Measurements from ENCODE around the gene TAOK1. TPM values are rescaled to one million over a fixed set of nuclear protein-coding genes. Genes with fewer than 3 reads are reported as not detected.
"Not testable (repeated sequence)": the region's sequence is repeated elsewhere in the genome, so short reads cannot be mapped to it uniquely, and the experiment has no call there.

TAOK1 gene
- total and polyA plus RNA-seq, 9 of the 15 experiments (the other 6 are each of a cell fraction or from before 2014, with no cell fraction given), result 3.2 to 33.1 (median 16.5) TPM

- H3K27me3 ChIP-seq (ENCODE audit: control insufficient read depth in 2 of 2, insufficient read depth in 2 of 2, low read length in 2 of 2); H3K4me3 ChIP-seq; DNase-seq (ENCODE audit: extremely low read depth in 1 of 4, low spot score in 3 of 4); in situ Hi-C loops (cut with MboI); FAIRE-seq; H3K9me1 ChIP-seq (ENCODE audit: control insufficient read depth, insufficient read depth, low read length); H3K4me1 ChIP-seq (replicated peaks in 1 of 2; ENCODE audit: control insufficient read depth in 2 of 2, insufficient read depth in 2 of 2, low read length in 2 of 2); BruUV-seq (replicated peaks); H4K20me1 ChIP-seq (replicated peaks; ENCODE audit: control insufficient read depth, insufficient read depth, low read length); H2AFZ ChIP-seq (ENCODE audit: low read depth, low read length); CTCF ChIA-PET (ENCODE audit: low intra/inter-chr PET ratio); ATAC-seq; H3K9ac ChIP-seq (ENCODE audit: insufficient read depth in 1 of 2, low read depth in 2 of 2, low read length in 2 of 2); H3K79me2 ChIP-seq (ENCODE audit: control insufficient read depth, insufficient read depth, low read length); H3K27ac ChIP-seq (ENCODE audit: extremely low read depth, low read depth, low read length); intact Hi-C loops (cut with micrococcal nuclease); H3K4me2 ChIP-seq (ENCODE audit: insufficient read depth, low read length); H3K9me3 ChIP-seq (replicated peaks; ENCODE audit: control insufficient read depth, insufficient read depth, low read depth, low read length): not testable (repeated sequence)
- POLR2A ChIA-PET, result interaction anchor here (0.6 to 0.8 kb wide), 2 partner anchors 21 to 43 kb away, joined by 3 read pairs; no protein-coding TSS in a partner anchor
- 92% methylated on average over 7 of the region's 7 CpGs for WGBS (ENCODE audit: insufficient coverage, low coverage, missing lambda C conversion rate)
- H3K36me3 ChIP-seq (ENCODE audit: control insufficient read depth, insufficient read depth, low read length), result peaks cover 46% of the 10 kb centered on the region; the same call in 1 of the 3 replicates
Measured at GRCh38 chr17:29480249-29480928, 90.2 kb downstream of the TAOK1 start.

- in situ Hi-C loops (cut with MboI), result no loop called here
- DNase-seq (ENCODE audit: extremely low read depth in 1 of 4, low spot score in 3 of 4), result no peak
- POLR2A ChIA-PET, result interaction anchor here (1.2 kb wide), 1 partner anchor 10 kb away, joined by 3 read pairs; no protein-coding TSS in a partner anchor
- TF ChIP-seq ZNF224 (CRISPR knock-in tag; IDR thresholded peaks at IDR 0.05) (no peak), CREBBP (IDR thresholded peaks at IDR 0.05; ENCODE audit: low read depth, low read length) (no peak), PHF20 (IDR thresholded peaks at IDR 0.05; ENCODE audit: partially characterized antibody) (no peak), ZNF780A (CRISPR knock-in tag; IDR thresholded peaks at IDR 0.05) (no peak), CBFA2T2 (conservative IDR thresholded peaks at IDR 0.05) (no peak), ZNF778 (CRISPR knock-in tag; IDR thresholded peaks at IDR 0.05) (no peak), ZNF24 (IDR thresholded peaks at IDR 0.05) (no peak), ZC3H11A (IDR thresholded peaks at IDR 0.05; ENCODE audit: low read depth, low read length) (no peak), ZNF398 (CRISPR knock-in tag; IDR thresholded peaks at IDR 0.05) (no peak)
- TF ChIP-seq, protein P1, sequence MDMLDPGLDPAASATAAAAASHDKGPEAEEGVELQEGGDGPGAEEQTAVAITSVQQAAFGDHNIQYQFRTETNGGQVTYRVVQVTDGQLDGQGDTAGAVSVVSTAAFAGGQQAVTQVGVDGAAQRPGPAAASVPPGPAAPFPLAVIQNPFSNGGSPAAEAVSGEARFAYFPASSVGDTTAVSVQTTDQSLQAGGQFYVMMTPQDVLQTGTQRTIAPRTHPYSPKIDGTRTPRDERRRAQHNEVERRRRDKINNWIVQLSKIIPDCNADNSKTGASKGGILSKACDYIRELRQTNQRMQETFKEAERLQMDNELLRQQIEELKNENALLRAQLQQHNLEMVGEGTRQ (CRISPR knock-in tag; IDR thresholded peaks at IDR 0.05), result no peak
Measured at GRCh38 chr17:29483503-29483902, 93.3 kb downstream of the TAOK1 start.

More at GRCh38 chr17:29483503-29483902, 93.3 kb downstream of the TAOK1 start:
- no peak for FAIRE-seq
- Histone ChIP-seq H3K27me3 (ENCODE audit: control insufficient read depth in 2 of 2, insufficient read depth in 2 of 2, low read length in 2 of 2) (no peaks in the 10 kb centered on the region), H3K4me2 (ENCODE audit: insufficient read depth, low read length) (no peak overlapping the region), H3K27ac (ENCODE audit: extremely low read depth, low read depth, low read length) (no peak overlapping the region), H3K4me1 (replicated peaks in 1 of 2; ENCODE audit: control insufficient read depth in 2 of 2, insufficient read depth in 2 of 2, low read length in 2 of 2) (no peaks in the 10 kb centered on the region), H4K20me1 (replicated peaks; ENCODE audit: control insufficient read depth, insufficient read depth, low read length) (no peaks in the 10 kb centered on the region), H3K79me2 (ENCODE audit: control insufficient read depth, insufficient read depth, low read length) (no peaks in the 10 kb centered on the region), H3K9me3 (replicated peaks; ENCODE audit: control insufficient read depth, insufficient read depth, low read depth, low read length) (no peaks in the 10 kb centered on the region), H3K4me3 (no peak overlapping the region), H2AFZ (ENCODE audit: low read depth, low read length) (no peak overlapping the region), H3K36me3 (ENCODE audit: control insufficient read depth, insufficient read depth, low read length) (peaks cover 43% of the 10 kb centered on the region; the same call in 2 of the 3 replicates), H3K9me1 (ENCODE audit: control insufficient read depth, insufficient read depth, low read length) (no peaks in the 10 kb centered on the region), H3K9ac (ENCODE audit: insufficient read depth in 1 of 2, low read depth in 2 of 2, low read length in 2 of 2) (no peak overlapping the region)
- intact Hi-C loops (cut with micrococcal nuclease), result no loop called here
- WGBS (ENCODE audit: insufficient coverage, low coverage, missing lambda C conversion rate), result 77% methylated on average over 1 of the region's 1 CpG
- no peak for ATAC-seq
- CTCF ChIA-PET (ENCODE audit: low intra/inter-chr PET ratio), result no interaction called here
- BruUV-seq (replicated peaks), result no TSS peak

Data from K562 (cell line).